Neural crest cell (in vitro differentiated cells): ENCODE results near the gene CAPZB. TPM values are rescaled to one million over a fixed set of nuclear protein-coding genes. Genes with fewer than 3 reads are reported as not detected.

Experiments
- DNase-seq: peaks from one replicate; pipeline ENCODE4 v3.0.0; 2021; ENCODE audit warnings: low read depth, mixed read lengths, low spot score
- H3K27ac Mint-ChIP-seq: one replicate; pipeline ENCODE4 v1.8.0; 2021; ENCODE audit warnings: mild to moderate bottlenecking, mixed read lengths; ENCODE audit not compliant: unreplicated experiment
- H3K27me3 Mint-ChIP-seq: 2 replicates; pipeline ENCODE4 v1.8.0; 2021; ENCODE audit warnings: low read depth, mild to moderate bottlenecking, mixed read lengths
- H3K36me3 Mint-ChIP-seq: 2 replicates; pipeline ENCODE4 v1.8.0; 2021; ENCODE audit warnings: low read depth, mild to moderate bottlenecking, mixed read lengths
- H3K4me1 Mint-ChIP-seq: 2 replicates; pipeline ENCODE4 v1.8.0; 2021; ENCODE audit warnings: mixed read lengths
- H3K4me3 Mint-ChIP-seq: one replicate; pipeline ENCODE4 v1.8.0; 2021; ENCODE audit warnings: mild to moderate bottlenecking, mixed read lengths
- H3K9me3 Mint-ChIP-seq: 2 replicates; pipeline ENCODE4 v1.8.0; 2021; ENCODE audit warnings: mixed read lengths
- CTCF ChIP-seq: fragments of 200-600 bp; sonication (generic); conservative IDR thresholded peaks from 2 replicates; pipeline ENCODE4 v1.5.0; 2021; ENCODE audit warnings: antibody characterized with exemption, mild to moderate bottlenecking
- total RNA-seq: library from RNA; stranded (reverse); gene quantifications from 2 replicates; pipeline ENCODE4 v1.2.1, GENCODE V29; 2021

The CAPZB gene
- total RNA-seq, 1 donor from 2014 or later, result 256 TPM

GRCh38 chr1:19374083-19374801 is 111.1 kb downstream of the CAPZB start:
- Mint-ChIP-seq H3K4me1 (no peaks in the 10 kb centered on the region), H3K27me3 (no peaks in the 10 kb centered on the region), H3K27ac (no peak overlapping the region), H3K4me3 (no peak overlapping the region), H3K9me3 (no peaks in the 10 kb centered on the region), H3K36me3 (peaks cover 16% of the 10 kb centered on the region)
- TF ChIP-seq CTCF, result peak; percentile 64
- peak; percentile 26 for DNase-seq

- peaks cover 15% of the 10 kb centered on the region for H3K36me3 Mint-ChIP-seq
Measured at GRCh38 chr1:19373211-19374082, 111.9 kb downstream of the CAPZB start.

GRCh38 chr1:19372602-19373001 is 112.7 kb downstream of the CAPZB start:
- TF ChIP-seq CTCF, result no peak
- Mint-ChIP-seq H3K9me3 (no peaks in the 10 kb centered on the region), H3K36me3 (peaks cover 7% of the 10 kb centered on the region), H3K4me3 (no peak overlapping the region), H3K4me1 (no peaks in the 10 kb centered on the region), H3K27ac (no peak overlapping the region), H3K27me3 (no peaks in the 10 kb centered on the region)
- no peak for DNase-seq

More at GRCh38 chr1:19373211-19374082, 111.9 kb downstream of the CAPZB start:
- no peak for DNase-seq
- Mint-ChIP-seq H3K4me3 (no peak overlapping the region), H3K27me3 (no peaks in the 10 kb centered on the region), H3K27ac (no peak overlapping the region), H3K4me1 (no peaks in the 10 kb centered on the region), H3K9me3 (no peaks in the 10 kb centered on the region)
- no peak for TF ChIP-seq CTCF

GRCh38 chr1:19372136-19372514 is 113.2 kb downstream of the CAPZB start:
- Mint-ChIP-seq H3K27ac (peak overlapping the region; percentile 35), H3K4me3 (no peak overlapping the region), H3K27me3 (no peaks in the 10 kb centered on the region), H3K36me3 (peaks cover 6% of the 10 kb centered on the region), H3K4me1 (peaks cover 2% of the 10 kb centered on the region), H3K9me3 (no peaks in the 10 kb centered on the region)
- TF ChIP-seq CTCF, result no peak
- no peak for DNase-seq

GRCh38 chr1:19371226-19372135 is 113.9 kb downstream of the CAPZB start:
- no peaks in the 10 kb centered on the region for H3K9me3 Mint-ChIP-seq
- H3K36me3 Mint-ChIP-seq, result peaks cover 4% of the 10 kb centered on the region
- no peak for DNase-seq
- H3K27me3 Mint-ChIP-seq, result no peaks in the 10 kb centered on the region
- H3K27ac Mint-ChIP-seq, result no peak overlapping the region
- no peak for TF ChIP-seq CTCF
- peaks cover 9% of the 10 kb centered on the region for H3K4me1 Mint-ChIP-seq
- H3K4me3 Mint-ChIP-seq, result no peak overlapping the region
